MM.1S (cell line): Measurements from ENCODE around the gene CCDC88C.
A peak's percentile ranks its signal among the peaks of the same experiment; 100 is the strongest.

Source experiments
- DNase-seq: peaks from one replicate; pipeline ENCODE4 v3.0.0-alpha.2; 2015
- H2AFZ ChIP-seq: fragments of 300-600 bp; sonication (generic); 2 replicates; pipeline ENCODE4 v1.6.0; 2016; ENCODE audit warnings: antibody characterized with exemption, low read length
- H3F3A ChIP-seq: fragments of 300-600 bp; sonication (generic); 2 replicates; pipeline ENCODE4 v1.6.1; 2016; ENCODE audit warnings: mild to moderate bottlenecking, antibody characterized with exemption, low read length, moderate library complexity, mixed read lengths; ENCODE audit not compliant: insufficient read depth
- H3K27ac ChIP-seq: fragments of 300-600 bp; sonication (generic); 2 replicates; pipeline ENCODE4 v1.5.1; 2016; ENCODE audit warnings: mild to moderate bottlenecking, low read length
- H3K27me3 ChIP-seq: fragments of 300-600 bp; sonication (generic); replicated peaks from 2 replicates; pipeline ENCODE4 v1.6.0; 2016; ENCODE audit warnings: low read length; ENCODE audit not compliant: insufficient read depth
- H3K36me3 ChIP-seq: fragments of 300-600 bp; sonication (generic); replicated peaks from 2 replicates; pipeline ENCODE4 v1.6.1; 2016; ENCODE audit warnings: mild to moderate bottlenecking, low read length, mixed read lengths; ENCODE audit not compliant: insufficient read depth
- H3K4me1 ChIP-seq: fragments of 300-600 bp; sonication (generic); 2 replicates; pipeline ENCODE4 v1.6.1; 2016; ENCODE audit warnings: low read length, mixed read lengths
- H3K4me2 ChIP-seq: fragments of 300-600 bp; sonication (generic); 2 replicates; pipeline ENCODE4 v1.6.0; 2016; ENCODE audit warnings: low read depth, low read length
- H3K4me3 ChIP-seq: fragments of 300-600 bp; sonication (generic); 2 replicates; pipeline ENCODE4 v1.5.1; 2016; ENCODE audit warnings: low read length, mixed read lengths
- H3K79me2 ChIP-seq: fragments of 300-600 bp; sonication (generic); 2 replicates; pipeline ENCODE4 v1.6.1; 2016; ENCODE audit warnings: mixed run types, low read length, mixed read lengths
- H3K9ac ChIP-seq: fragments of 300-600 bp; sonication (generic); 2 replicates; pipeline ENCODE4 v1.6.1; 2016; ENCODE audit warnings: low read length, mixed read lengths
- H3K9me2 ChIP-seq: fragments of 300-600 bp; sonication (generic); replicated peaks from 2 replicates; pipeline ENCODE4 v1.6.1; 2016; ENCODE audit warnings: mild to moderate bottlenecking, low read length, mixed read lengths; ENCODE audit not compliant: insufficient read depth
- H3K9me3 ChIP-seq: fragments of 300-600 bp; sonication (generic); replicated peaks from 2 replicates; pipeline ENCODE4 v1.6.1; 2016; ENCODE audit warnings: mild to moderate bottlenecking, low read length, mixed read lengths; ENCODE audit not compliant: insufficient read depth
- H4K20me1 ChIP-seq: fragments of 300-600 bp; sonication (generic); 2 replicates; pipeline ENCODE4 v1.6.1; 2016; ENCODE audit warnings: mild to moderate bottlenecking, low read length, moderate library complexity, mixed read lengths; ENCODE audit not compliant: insufficient read depth
- EZH2 ChIP-seq: fragments of 300-600 bp; sonication (generic); optimal IDR thresholded peaks from 2 replicates; pipeline ENCODE3; 2017; ENCODE audit warnings: low read depth, mild to moderate bottlenecking, antibody characterized with exemption, low read length, mixed read lengths
- EZH2phosphoT487 ChIP-seq: fragments of 300-600 bp; sonication (generic); IDR thresholded peaks from 2 replicates; pipeline ENCODE4 v1.6.1; 2018; ENCODE audit warnings: antibody characterized with exemption, low read length
- TF ChIP-seq, protein P1 (sequence below): fragments of 300-600 bp; sonication (generic); IDR thresholded peaks from 2 replicates; pipeline ENCODE4 v1.5.1; 2016; ENCODE audit warnings: antibody characterized with exemption, low read length, mixed read lengths

CCDC88C gene

DNA sequence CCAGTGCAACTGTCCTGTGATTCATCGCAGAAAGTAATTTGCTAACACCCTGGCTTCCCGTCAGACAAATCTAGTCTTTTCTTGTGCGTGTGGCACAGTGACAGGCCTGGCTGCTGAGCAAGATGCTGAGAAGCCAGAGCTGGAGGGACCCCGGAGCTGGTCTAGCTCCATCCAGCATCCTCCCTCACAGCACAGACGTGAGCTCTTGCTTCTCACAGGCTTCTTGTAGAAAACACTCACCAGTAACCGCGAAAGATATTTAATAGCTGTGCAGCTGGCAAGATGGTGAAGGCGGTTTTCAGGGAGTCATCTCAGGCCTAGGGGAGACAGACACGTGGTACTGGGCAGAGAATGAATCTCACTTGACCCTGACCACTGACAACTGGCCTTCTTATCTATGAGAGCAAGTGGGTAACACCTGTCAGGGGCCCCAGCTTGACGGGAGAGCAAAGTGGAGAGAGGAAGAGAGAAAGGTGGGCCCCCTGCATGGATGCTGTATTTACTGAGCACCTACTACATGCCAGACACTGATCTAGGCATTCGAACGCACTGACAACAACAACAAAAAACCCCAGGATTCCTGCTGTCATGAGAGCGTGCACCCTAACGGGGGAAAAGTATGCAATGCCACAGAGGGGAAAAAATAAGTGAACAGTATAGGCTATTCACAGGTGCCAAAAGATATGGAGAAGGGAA is 63.3 kb downstream of the CCDC88C start:
- Histone ChIP-seq H3K27me3 (no peaks in the 10 kb centered on the region), H2AFZ (no peak overlapping the region), H3K79me2 (peaks cover 90% of the 10 kb centered on the region), H3K9me3 (no peaks in the 10 kb centered on the region), H3K4me1 (peaks cover 82% of the 10 kb centered on the region), H3K27ac (peak overlapping the region; percentile 99), H3F3A (peaks cover 83% of the 10 kb centered on the region), H3K9me2 (no peaks in the 10 kb centered on the region), H3K9ac (peak overlapping the region; percentile 71), H3K36me3 (no peaks in the 10 kb centered on the region), H3K4me3 (no peak overlapping the region), H3K4me2 (peak overlapping the region; percentile 93), H4K20me1 (no peaks in the 10 kb centered on the region)
- TF ChIP-seq EZH2 = no peak
- no peak for TF ChIP-seq EZH2phosphoT487
- TF ChIP-seq, protein P1, sequence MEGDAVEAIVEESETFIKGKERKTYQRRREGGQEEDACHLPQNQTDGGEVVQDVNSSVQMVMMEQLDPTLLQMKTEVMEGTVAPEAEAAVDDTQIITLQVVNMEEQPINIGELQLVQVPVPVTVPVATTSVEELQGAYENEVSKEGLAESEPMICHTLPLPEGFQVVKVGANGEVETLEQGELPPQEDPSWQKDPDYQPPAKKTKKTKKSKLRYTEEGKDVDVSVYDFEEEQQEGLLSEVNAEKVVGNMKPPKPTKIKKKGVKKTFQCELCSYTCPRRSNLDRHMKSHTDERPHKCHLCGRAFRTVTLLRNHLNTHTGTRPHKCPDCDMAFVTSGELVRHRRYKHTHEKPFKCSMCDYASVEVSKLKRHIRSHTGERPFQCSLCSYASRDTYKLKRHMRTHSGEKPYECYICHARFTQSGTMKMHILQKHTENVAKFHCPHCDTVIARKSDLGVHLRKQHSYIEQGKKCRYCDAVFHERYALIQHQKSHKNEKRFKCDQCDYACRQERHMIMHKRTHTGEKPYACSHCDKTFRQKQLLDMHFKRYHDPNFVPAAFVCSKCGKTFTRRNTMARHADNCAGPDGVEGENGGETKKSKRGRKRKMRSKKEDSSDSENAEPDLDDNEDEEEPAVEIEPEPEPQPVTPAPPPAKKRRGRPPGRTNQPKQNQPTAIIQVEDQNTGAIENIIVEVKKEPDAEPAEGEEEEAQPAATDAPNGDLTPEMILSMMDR = no peak
- DNase-seq = peak; percentile 66

DNA sequence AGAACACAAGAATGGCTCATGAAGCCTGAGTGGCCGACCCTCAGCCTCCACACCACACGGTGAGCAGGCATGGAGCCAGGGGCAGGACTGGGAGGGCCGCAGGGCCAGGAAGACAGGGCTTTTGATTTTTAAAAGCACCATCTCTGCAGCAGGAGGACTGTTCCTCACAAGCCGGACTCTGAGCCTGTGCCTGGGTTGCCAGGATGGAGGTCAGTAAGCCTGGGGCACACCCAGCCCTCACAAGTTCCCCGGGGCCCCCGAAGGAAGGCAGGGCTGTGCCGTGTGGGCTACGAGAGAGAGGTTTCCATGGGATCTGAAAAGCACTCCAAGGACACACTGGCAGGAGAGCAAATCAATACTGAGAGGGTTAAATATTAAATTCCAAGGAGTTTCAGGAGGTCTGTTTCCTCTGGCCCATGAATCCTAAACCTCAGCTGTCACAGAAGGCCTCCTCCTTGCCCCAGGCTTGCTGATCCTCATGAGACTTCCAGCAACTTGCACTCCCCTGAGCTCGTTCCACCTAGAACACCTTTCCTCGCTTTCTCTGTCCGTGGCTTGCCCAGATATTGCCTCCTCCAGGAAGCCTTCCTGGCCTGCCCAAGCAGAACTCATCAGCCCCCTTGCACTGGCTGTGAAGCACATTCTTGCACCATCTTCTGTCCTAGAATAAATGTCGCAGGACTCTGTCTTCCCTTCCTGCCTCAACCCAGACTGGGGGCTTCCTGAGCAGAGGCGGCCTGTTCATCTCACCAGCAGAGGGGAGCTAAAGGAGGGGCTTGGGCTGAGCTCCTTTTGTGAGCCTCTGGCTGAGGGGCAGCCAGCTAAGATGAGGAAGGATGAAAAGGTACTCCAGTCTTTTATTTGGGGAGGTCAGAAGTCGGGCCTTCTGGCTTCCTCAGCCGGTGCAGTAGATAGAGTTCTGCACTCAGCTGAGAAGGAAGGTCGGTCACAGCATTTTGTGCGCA is 64.6 kb downstream of the CCDC88C start:
- H3K27ac ChIP-seq = peak overlapping the region; percentile 99; the same call in 1 of the 2 replicates
- H4K20me1 ChIP-seq = no peaks in the 10 kb centered on the region
- no peaks in the 10 kb centered on the region for H3K9me3 ChIP-seq
- no peak for DNase-seq
- H3F3A ChIP-seq = peaks cover 93% of the 10 kb centered on the region
- no peak overlapping the region for H3K4me3 ChIP-seq
- H2AFZ ChIP-seq = no peak overlapping the region
- no peaks in the 10 kb centered on the region for H3K9me2 ChIP-seq
- H3K36me3 ChIP-seq = no peaks in the 10 kb centered on the region
- peak overlapping the region; percentile 95; the same call in 1 of the 2 replicates for H3K4me2 ChIP-seq
- peaks cover 88% of the 10 kb centered on the region for H3K79me2 ChIP-seq
- H3K9ac ChIP-seq = peak overlapping the region; percentile 76; the same call in 1 of the 2 replicates
- H3K27me3 ChIP-seq = no peaks in the 10 kb centered on the region
- peaks cover 89% of the 10 kb centered on the region for H3K4me1 ChIP-seq
- TF ChIP-seq, protein P1 = no peak
- TF ChIP-seq EZH2phosphoT487 = no peak
- TF ChIP-seq EZH2 = no peak

DNA sequence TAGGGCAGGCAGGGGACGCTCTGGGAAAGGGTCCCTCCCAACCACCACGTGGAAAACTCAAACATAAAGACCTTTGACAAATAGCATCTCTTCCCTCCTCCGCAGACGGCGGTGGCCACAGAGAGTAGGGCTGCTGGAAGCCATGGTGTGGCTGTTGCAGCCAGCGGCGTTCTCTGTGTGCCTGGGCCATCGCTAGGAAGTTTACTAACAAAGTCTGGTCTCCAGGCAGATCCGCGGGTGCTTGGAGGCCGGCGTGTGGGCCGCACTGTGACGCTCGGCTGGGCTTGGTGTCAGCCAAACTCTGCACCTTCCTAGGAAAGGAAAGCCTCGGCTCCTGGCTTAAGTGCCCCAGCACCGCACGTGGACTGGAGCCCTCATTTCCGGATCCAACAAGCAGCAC is 65.6 kb downstream of the CCDC88C start:
- H3K9me3 ChIP-seq = no peaks in the 10 kb centered on the region
- H3K27me3 ChIP-seq = no peaks in the 10 kb centered on the region
- peak overlapping the region; percentile 20; the same call in 1 of the 2 replicates for H3K4me3 ChIP-seq
- no peak overlapping the region for H2AFZ ChIP-seq
- no peaks in the 10 kb centered on the region for H4K20me1 ChIP-seq
- DNase-seq = no peak
- H3K9ac ChIP-seq = peak overlapping the region; percentile 76
- peak overlapping the region; percentile 99 for H3K27ac ChIP-seq
- H3K4me1 ChIP-seq = peaks cover 82% of the 10 kb centered on the region
- H3F3A ChIP-seq = peaks cover 86% of the 10 kb centered on the region
- H3K9me2 ChIP-seq = no peaks in the 10 kb centered on the region
- no peaks in the 10 kb centered on the region for H3K36me3 ChIP-seq
- peak overlapping the region; percentile 95 for H3K4me2 ChIP-seq
- peaks cover 81% of the 10 kb centered on the region for H3K79me2 ChIP-seq
- TF ChIP-seq, protein P1 = no peak
- no peak for TF ChIP-seq EZH2
- no peak for TF ChIP-seq EZH2phosphoT487
